Activated effector memory CD4-positive, alpha-beta T cell treated with anti-CD3 and anti-CD28 coated beads, Interleukin-2, amount 50 U/mL, for 16 hours (primary cell): ENCODE results near the gene SRBD1.

Experiments
- DNase-seq: peaks from one replicate; pipeline ENCODE4 v3.0.0-alpha.2; 2020

SRBD1 gene

DNA sequence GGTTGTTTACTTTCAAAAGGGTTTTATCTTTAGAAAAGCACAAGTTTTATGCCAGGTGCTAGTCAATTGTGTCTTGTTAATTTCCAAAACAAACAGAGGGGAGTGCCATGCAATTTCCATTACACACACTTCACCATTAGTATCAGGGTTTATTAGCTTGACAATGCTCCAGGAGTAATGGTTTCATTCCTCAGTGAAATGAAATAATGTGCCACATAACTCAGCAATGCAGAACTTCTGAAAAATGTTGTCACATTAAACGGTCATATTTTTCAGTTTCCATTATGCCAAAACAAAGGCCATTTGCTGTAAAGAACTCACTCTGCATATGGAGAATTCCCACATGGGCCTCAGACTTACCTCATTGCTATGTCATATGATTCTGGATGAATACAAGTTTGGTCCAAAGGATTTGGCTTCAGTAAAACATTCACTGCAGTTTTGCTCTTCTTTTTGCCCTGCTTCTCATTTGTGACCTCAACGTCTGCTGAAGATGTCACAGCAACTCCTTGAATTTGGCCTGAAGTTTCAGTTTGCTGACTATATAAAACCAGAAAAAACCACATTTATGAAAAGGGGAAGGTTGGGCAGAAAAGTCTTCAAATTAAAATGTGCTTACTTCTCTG, 198.2 kb downstream of the SRBD1 start:
- no peak for DNase-seq

DNA sequence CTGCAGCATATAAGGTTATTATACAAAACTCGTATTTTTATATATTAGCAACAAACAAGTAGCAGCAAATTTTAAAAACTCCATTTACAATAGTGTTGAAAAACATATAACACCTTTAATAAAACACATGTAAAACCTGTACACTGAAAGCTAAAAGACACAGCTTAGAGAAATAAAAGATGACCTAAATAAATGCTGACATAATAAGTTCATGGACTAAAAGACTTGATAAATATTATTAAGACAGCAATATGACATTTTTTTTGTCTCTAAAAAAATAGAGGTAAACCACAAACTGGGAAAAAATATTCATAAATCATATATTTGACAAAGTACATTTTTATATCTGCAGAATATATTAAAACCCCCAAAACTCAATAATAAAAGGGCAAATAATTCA, 201.4 kb downstream of the SRBD1 start:
- no peak for DNase-seq

DNA sequence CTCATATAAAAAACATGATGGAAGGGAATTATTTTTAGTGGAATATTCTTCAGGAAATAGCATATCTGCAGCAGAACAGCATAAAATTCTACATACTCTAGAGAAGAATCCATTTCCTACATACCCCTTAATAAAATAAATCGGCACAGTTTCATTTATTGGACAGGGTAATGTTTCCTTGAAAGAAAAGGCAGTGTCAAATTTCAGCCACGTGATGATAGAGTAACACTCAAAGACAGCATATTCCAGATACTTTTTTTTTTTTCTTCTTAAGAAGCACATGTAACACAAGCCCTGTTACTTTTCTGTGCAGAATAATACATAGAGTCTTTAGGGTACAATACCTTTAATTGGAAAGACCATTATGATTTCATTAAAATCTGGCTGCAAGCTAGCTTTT, 204.4 kb downstream of the SRBD1 start:
- DNase-seq: no peak

DNA sequence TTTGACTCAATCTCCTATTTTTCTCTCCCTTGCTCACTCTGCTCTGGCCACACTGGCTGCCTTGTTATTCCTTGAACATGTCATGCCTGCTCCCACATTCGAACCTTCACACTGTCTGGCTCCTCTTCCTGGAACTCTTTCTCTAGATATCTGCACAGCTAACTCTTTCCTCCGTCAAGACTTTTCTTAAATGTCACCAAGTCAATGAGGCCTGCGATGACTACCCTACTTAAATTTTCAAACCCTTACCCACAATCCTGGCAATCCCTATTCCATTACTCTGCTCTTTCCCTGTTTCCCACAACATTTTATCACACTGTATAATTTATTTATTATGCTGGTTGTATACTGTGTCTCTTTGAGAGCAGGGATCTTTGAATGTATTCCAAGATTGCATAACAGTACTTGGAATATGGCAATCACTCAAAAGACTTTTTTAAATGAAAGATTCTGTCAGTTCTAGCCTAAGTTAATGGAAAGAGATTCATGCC, 206.2 kb downstream of the SRBD1 start:
- no peak for DNase-seq

DNA sequence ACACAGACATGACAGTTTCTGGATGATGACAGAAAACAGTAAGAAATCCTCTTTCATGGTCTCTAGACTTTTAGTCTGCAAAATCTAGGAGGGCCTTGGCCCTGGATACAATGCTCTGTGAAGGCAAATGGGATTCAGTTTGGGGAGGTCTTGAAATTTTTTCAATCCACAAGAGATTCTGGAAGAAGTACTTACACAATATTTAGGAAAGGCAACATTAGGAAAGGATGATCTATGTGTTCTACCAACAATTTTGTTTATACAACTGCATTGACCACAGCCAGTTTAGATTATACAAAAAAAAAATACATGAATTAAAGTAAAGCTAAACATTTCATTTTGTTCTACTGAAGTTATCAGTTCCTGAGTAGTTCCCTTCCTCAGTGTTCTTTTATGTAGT, 208.0 kb downstream of the SRBD1 start:
- no peak for DNase-seq

DNA sequence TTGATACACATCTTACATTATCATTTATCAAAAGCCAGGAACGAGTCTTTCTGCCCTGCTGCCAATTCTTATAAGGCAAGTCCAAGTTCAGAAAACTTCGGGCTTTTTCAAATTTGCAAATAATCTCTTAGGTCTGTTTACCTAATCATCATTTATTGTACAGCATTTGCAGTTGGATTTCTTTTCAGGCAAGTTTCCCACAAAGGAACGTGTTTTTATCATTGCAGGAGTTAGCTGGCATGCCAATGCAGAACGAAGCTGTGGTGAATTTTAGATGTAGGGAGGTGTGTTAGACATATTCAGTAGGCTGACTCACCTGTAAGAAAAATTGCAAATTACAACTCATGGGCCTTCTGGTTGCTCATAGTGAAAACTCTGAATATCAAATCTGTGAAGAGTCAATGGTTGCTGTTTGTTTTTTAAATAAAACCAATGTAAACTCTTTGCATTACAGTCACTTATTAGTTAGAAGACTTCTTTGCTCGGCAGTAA, 209.6 kb downstream of the SRBD1 start:
- no peak for DNase-seq

DNA sequence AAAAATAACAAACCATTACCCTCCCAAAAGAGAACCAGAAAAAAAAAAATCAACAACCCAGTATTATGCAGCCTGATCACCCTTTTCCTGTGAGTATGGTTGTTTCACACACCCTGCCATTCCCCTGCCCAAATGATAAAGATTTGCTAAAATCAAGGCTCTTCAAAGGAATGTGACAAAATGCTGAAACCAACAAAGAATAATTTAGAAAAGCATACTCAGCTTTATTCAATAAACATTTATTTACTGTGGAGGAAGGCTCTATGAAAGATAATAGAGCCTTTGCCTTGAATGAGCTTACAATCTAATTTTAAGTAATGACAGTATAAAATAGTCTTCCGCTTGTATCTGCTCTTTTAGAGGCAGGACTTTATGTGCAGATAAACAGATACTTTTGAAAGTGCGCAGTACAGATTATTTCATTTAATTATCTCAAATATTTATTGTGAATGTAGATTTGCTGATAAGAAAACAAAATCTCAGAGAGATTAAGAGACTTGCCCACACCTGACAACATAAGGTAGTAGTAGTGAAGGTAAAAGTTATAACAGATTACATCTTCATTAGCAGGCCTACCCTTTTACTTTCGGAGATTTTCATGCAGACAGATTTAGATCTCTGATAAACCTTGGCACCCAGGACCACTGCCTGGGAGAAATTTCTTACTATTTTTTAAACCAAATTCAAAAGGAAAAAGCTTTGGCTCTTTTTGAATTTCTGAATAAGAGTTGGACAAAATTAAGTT, 211.9 kb downstream of the SRBD1 start:
- no peak for DNase-seq

DNA sequence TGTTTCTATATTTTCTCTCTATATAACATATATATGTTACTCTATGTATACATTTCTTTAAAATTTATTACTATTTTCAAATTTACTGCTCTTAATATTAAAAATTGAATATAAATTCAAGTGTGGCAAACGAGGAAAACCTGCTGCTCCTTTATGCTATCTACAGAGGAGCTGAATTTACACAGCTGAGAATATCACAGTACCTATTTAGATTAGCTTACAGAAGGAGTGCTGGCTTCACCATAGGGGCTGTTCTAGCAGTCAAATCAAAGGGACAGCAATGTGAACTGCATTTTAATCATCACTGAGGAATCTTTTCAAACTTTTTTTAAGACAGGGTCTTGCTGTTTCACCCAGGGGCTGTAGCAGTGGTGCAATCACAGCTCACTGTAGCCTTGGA, 213.8 kb downstream of the SRBD1 start:
- no peak for DNase-seq

DNA sequence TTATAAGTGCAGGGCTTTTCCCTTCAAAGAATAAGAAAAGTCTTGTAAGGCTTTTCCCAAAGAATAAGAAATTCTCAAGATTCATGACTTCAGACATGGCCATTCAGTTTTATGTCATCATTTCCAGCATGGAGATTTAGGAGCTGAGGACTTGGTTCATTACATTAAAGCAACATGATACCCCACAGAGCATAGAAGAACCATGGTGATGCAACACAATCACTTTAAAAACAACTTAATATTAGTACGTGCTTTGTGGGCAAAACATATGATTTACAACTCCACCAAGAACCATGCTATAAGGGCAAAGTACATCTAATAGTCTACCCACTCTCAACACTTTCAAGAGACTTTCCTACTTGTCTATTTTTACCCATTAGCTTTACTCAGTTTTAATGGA, 214.4 kb downstream of the SRBD1 start:
- DNase-seq: no peak

DNA sequence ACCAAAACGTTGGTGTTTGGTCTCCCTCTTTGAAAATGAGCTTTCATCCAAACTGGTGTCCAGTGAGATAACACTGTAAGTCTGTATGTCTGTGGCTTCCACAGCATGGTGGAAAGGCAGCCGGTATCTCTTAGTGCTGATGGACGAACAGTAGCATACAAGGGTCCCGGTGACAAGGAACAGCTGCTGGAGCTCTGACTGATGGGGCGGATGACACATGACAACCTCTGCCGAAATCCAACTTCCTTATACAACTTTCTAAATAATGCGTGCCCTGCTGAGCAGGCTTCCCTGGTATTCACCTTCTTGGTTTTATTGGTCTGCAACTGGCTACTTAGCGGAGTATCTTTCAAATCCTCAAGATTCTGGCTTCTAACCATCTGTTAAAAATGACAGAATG, 216.2 kb downstream of the SRBD1 start:
- DNase-seq: no peak

DNA sequence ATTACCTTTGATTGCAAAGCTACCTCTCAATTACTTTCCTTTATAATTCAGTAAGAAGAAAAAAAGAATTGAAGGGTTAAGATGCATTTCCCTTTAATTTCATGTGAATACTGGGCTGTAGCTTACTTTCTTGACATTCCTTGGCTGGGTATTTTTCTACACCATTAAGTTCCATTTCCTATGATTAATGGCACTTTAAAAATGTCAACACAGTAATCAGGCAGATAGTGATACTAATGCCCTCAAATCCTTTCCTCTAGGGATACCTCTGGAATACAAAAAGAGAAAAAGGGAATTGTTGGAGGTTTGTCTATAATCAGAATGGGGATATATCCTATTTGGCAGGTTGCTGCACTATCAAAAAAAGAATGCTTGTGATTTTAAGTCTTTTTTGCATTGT, 216.9 kb downstream of the SRBD1 start:
- DNase-seq: no peak

DNA sequence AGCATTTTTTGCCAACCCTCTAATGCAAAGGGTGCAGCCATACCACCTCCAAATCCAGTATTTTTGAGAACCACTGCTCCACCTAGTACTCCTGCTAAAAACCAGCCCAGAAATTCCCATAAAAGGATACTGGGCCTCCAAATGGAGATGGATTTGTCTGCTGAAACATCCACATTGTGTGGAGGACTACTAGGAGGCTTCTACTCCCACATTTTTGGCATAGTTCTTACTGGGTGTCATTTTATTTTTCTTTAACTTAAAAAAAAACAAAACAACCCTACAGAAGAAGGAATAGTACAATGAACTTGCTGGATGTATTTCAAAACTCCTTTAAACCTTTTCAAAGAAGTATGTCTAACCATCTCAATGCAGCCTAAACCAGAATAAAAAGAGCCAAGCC, 219.2 kb downstream of the SRBD1 start:
- DNase-seq: no peak

DNA sequence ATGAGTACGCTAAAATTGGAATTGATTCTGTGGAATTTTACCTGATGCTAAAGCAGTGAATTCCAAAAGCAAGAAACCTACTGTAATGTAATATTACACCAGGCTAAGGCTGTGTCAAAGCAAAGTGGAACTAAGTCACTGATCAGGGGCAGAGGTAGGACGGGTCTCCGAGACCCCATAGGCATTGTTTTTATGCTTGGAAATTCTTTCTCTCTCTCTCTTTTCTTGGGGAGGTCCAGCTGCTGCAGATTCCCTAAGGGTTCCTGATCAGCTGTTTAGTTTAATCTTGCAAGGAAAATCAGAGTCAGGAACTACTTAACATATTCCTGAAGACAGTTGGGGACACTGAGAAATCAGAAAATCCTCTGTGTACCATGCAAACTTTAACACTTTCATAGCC, 220.2 kb downstream of the SRBD1 start:
- no peak for DNase-seq

DNA sequence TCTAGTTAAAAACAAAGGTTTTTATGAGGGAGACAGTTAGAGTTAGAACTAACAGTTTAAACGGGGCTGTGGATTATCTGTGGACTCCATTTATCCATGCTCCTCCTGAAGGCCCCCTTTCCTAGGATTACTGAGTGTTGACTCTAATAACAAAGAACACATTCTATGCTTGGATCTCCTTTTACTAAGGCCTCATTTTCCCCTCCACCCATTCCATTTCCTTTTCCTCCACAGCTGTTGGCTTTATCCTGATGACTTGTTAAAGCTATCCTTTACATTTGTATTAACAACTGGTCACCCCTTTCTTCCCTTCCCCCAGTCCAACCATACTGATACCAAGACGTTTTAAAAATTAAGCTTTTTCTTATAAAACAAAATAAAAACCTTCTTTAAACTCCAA, 220.6 kb downstream of the SRBD1 start:
- no peak for DNase-seq

DNA sequence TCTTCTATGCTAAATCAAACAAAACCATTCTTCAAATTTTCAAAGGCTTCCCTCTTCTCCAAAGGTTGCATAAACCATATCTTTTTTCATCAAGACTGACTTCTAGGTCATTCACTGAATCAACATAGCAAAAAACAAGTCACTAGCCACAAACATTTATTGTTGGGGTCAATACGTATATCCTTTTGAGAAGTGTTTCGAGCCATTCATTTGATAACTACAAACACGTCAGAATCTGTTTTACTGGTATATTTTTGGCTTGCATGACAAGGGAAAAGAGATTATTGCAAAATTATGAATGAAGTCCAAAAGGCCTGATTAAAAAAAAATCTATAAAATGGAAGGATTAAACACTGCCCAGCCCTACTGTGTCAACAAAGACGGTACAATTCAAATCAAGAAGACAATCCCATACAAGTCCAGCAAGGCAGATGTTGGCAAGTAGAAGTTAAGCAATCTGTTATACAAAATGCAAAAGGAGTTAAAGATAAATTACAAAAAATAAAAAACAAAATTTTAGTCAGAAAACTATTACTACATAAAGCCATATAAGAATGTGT, 222.4 kb downstream of the SRBD1 start:
- DNase-seq: no peak

DNA sequence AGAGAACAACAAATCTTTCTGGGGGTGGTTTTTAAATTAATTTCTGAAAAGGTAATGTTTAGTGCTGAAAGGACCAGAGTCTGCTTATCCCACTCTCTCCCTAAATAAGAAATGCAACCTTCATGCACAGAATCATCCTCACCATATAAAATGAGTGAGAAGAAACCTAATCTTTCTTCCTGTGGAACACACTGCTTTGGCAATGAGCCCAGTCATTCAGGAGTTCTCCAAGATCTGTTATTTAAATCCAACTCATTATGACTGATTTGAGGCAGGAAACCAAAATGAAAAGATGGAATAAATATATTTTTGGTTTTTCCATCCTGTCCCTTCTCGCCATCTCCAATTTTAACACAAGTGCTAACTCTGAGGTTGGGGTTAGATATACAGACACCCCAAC, 228.3 kb downstream of the SRBD1 start:
- no peak for DNase-seq

DNA sequence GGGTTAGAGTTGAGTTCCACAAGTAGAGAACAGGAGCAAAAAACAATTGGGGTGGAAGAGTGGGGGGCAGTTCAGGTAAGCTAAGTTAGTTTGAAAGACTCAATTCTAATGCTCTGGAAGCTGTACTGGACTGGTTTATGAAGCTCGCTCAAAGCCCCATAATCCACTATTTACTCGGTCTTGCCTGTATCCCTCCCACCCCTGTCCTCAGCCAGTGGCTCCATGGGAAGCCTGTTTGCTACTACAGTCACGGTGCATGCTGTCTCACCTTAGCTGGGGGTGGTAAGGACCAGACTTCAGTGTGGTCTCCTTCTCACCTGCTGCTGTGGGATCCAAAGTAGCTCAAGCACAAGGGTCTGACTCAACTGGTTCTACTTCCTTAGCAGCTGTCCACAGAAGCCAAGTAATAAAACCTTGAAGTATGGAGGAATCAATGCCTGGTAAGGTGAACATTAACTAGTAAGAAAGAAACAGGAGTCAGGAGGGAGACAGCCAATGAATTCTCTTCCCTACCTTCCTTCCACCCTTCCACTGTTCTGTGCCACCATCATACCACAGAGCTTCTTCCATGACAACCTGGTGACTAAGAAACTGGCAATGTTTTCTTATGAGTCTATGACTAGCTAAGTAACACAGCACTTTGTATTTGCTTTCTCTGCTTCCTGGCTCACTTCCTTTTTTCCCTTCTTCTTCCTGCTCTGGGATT, 230.8 kb downstream of the SRBD1 start:
- no peak for DNase-seq

DNA sequence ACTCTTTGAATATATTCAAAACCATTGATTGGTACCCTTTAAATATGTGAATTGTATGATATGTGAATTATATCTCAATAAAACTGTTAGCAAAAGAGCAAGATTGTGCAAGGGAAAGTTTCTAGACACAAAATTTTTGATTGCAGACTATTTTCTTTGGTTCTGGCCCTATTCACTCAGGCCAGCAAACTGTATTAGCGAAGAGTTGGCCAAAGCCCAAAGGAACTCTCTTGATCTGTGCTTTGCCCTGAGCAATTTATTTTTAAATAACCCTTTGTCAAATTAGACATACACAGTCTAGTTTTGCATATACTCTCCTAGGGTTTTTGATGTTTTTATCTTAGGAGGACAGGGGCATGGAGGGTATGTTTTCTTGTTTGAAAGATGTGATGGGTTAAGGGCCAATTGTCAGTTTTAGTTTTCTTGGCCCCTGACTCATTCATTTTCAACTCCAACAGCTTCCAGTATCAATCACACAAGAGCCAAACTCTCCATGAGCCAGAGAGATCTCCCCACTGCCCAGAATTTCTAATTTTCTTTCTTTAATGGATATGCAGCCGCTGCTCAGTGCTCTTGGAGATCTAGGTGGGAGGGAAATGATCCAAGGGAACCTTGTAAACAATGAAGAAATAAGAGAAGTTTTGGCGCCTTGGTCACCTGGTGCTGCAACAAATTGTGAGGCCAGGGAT, 231.5 kb downstream of the SRBD1 start:
- no peak for DNase-seq

DNA sequence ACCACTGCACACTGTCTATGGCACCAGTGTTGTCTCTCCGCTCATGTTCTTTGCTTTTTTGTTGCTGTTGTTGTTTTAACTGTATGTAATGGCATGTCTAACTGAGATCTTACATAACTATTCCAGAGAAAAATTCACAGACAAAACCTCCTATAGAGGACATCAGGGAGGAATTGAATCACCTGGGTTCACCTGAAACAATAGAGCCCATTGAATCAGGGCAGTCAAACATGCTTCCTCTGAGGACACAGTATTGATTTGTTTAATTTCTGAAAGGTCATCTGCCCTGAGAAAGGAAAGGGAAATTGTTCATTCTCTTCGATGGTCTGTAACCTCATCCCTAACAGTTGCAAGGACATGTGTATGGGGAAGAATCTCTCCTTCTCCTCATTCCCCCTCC, 237.5 kb downstream of the SRBD1 start:
- no peak for DNase-seq

DNA sequence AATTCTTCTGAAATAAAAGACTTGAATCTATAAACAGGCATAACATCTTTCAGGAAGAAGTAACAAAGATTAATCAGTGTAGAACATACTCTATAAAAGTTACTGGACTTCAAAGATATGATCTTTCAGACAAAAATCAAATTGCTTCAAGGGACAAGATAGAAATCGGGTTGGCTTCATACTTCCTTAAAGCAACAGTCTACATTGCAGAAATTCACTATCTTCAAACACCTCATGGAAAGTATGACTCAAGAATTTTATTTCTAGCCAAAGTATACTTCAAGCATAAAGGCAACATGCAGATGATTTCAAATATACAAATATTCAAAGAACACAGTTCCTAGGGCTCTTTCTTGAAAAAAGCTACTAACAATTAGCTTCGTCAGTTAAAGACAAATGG, 240.7 kb downstream of the SRBD1 start:
- no peak for DNase-seq

DNA sequence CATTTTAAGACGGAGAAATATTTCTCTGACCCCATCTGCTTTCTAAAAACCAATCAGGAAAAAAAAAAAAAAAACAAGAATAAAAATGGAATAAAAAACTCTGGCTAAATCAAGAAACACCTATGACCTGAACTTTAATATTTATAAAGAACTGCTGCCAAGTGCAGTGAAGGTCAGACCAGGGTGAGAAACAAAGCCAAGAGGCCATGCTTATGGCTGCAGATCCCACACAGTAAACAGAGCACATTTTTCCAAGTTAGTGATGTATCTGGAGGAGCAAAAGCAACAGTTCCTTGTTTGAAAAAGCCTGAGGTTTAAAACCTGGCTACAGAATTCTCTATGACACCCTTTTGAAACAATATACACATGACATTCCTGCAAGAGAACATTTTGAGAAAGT, 242.3 kb downstream of the SRBD1 start:
- no peak for DNase-seq

DNA sequence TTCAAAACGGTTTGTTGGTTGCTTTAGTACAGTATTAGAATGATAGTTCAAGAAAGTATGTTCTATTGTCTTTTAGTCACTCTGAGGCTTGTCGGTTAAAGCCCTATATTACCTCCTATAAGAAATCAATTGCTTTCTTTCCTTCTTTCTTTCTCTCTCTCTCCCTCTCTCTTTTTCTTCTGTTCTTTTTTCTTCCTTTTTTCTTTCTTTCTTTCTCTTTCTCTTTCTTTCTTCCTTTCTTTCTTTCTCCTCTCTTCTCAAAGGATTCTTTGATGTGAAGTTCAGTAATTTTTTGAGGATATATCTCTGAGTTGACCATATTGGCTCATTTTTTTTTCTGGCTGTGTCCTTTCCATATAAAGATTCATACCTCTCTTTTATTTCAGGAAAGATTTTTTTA, 249.4 kb downstream of the SRBD1 start:
- DNase-seq: no peak

DNA sequence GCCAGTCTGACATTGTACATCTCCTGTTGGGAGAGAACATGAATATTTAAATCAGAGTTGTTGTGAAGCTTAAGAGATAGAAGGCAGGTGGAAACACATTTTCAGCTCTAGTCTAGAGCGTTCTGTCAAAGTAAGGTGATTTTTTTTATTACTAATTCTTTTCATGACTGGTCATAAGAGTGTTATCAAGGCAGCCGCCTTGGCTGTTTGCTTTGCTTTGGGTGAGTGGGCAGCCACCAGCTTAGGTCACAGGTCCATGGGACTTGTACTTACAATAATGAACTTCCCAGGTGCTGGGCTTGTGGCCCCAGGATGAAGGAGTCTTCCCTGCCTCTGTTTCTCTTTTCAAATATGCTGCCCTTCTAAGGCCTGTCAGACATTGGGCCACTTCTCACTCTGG, 256.3 kb downstream of the SRBD1 start:
- DNase-seq: no peak
